HG03196 (cell line): ENCODE measurements around the gene EFHD2.
"Not testable (repeated sequence)": the region's sequence is repeated elsewhere in the genome, so short reads cannot be mapped to it uniquely, and the experiment has no call there.

Experiments
- ATAC-seq: cut with Tn5 transposase; IDR thresholded peaks from one replicate; pipeline ENCODE4 v1.9.1; 2021; ENCODE audit not compliant: unreplicated experiment

EFHD2 gene

DNA sequence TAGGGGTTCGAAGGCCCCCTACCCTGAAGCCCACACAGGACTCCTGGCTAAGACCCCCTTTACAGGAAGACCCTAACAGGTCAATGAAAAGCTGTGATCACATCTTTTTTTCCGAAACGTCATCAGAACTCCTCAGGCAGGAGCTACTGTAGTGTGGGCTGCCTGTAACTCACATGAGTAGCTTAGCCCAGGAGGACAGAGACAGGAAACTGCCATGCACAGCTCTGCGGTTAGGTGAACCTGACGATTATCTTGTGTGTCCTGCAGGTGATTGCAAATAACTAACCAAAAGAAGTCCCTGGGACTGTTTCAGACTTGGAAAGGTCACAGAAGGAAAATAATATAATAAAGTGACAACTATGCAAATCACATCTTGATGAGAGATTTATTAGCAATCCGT is 62.0 kb downstream of the EFHD2 start:
- ATAC-seq = not testable (repeated sequence)

DNA sequence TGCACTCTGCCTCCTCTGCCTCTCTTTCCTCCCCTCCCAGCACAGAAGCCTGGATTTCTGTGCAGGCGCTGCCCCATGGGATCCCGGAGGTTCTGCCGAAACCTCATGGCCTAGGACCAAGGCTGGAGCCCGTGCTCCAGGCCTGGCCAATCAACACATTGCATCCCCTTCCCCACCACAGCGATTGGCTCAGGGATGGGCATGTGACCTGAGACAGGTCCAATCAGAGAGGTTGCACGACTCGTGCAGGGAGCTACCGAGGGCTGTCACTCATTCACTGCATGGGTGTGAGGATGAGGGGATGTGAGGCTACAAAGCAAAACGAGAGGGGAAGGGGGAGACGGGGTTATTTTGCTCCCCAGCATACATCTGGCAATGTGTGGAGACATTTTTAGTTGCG is 62.9 kb downstream of the EFHD2 start:
- no peak for ATAC-seq

DNA sequence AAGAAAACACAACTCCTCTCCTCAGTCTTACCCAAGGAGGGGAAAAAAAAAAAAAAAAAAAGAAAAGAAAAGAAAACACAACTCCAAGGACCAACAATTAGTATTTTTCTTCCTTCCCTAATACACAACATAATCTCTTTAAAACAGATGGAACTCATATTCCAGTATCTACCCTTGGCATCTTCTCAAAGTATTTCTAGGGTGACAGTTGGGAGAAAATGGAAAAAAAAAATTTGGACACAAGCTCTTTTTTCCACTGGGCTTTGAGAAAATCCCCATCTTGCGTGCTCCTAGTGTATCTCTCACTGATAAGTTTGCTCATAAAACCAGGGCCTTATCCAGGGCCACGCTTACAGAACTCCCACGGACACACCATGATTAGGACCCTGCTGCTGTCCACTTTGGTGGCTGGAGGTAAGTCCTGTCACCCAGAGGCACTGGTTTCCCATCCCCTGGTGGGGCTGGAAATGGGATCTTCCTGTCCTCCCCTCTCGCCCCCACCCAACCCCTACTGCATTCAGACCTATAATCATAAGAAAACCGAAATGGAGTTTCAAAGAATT is 66.1 kb downstream of the EFHD2 start, which contains the start of gene CELA2B:
Gene CELA2B, plus strand, starts transcription at position 353 of the 563 bp plus-strand sequence. Its CDS starts 22 bp downstream, at position 375.
- no peak for ATAC-seq

DNA sequence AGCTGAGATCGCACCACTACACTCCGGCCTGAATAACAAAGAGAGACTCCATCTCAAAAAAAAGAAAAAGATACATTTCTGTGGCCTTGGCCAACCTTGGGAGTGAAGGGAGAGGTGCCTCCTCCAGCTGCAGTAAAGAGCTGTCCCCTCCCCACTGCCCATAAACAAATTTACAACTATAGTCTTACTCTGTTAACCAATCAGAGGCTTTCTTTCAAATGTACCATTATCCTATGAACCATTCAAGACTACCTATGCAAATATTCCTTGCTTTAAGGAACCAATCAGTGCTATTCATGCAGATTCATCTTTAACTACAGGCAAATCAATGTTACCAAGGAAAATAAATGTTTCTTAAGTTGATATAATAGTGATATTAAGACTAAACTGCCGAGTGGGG is 67.2 kb downstream of the EFHD2 start:
- ATAC-seq = no peak

DNA sequence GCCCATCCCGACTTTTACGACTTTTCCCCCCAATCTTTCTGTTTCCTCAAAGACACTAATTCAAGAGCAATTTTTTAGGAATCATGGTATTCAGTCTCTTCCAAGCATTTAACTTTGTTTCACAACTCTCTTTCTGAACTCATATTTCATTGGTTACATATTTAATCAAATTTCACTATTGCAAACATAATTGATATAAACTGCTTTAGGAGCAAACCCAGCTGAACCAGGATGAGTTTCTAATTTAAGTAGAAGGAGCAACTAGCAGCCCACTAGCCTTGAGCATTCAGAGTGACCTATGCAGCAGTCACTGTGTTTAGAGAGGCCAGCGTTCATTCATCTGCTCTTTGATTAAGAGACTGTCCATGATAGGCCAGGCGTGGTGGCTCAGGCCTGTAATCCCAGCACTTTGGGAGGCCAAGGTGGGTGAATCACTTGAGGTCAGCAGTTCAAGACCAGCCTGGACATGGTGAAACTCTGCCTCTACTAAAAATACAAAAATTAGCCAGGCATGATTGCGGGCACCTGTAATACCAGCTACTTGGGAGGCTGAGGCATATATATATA is 68.0 kb downstream of the EFHD2 start:
- ATAC-seq = no peak
